HEK293T (cell line): ENCODE results near the gene RAB27B.

Source experiments
- FOXM1 ChIP-seq: fragments of 450-650 bp; IDR thresholded peaks from 2 replicates; pipeline ENCODE4 v1.6.1; 2017; ENCODE audit warnings: mild to moderate bottlenecking, borderline replicate concordance
- SP1 ChIP-seq: fragments of 450-650 bp; IDR thresholded peaks from 2 replicates; pipeline ENCODE4 v1.6.1; 2017
- SUZ12 ChIP-seq: fragments of 450-650 bp; IDR thresholded peaks from 2 replicates; pipeline ENCODE4 v1.6.1; 2016; ENCODE audit warnings: mild to moderate bottlenecking

DNA sequence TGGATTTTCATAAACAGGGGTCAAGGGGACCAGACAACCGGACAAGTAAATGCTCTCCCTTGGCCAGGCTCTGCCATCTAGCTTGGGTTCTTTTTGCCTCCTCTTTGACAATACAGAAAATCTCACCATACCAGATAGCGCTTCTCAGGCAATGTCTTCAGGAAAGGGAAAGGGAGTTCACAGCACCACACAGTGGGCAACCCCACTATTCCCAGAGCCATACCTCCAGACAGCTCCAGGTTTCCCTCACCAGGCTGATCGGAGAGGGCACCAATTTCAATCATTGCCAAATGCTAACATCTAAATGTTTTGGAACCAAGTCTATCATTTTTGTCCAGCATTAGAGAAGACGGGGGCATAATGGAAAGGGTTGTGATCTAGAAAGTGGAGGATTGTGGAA is 102.9 kb downstream of the RAB27B start:
- TF ChIP-seq SUZ12 (no peak), FOXM1 (no peak), SP1 (no peak)
